Suprapubic skin (tissue), 4 donors: ENCODE results near the gene DRAM1. TPM values are rescaled to one million over a fixed set of nuclear protein-coding genes. Genes with fewer than 3 reads are reported as not detected.
"Not testable (repeated sequence)": the region's sequence is repeated elsewhere in the genome, so short reads cannot be mapped to it uniquely, and the experiment has no call there.

Experiments used
- DNase-seq, 2 donors: peaks; one replicate each; pipeline ENCODE4 v3.0.0-alpha.2; 2019; ENCODE audit warnings: low spot score in 2 of 2
- H3K27ac ChIP-seq: fragments of 200-600 bp; sonication (generic); one replicate; pipeline ENCODE4 v1.5.1; 2019
- H3K27me3 ChIP-seq: fragments of 200-600 bp; sonication (generic); one replicate; pipeline ENCODE4 v1.5.1; 2019
- H3K36me3 ChIP-seq: fragments of 200-600 bp; sonication (generic); one replicate; pipeline ENCODE4 v1.5.1; 2019
- H3K4me1 ChIP-seq: fragments of 200-600 bp; sonication (generic); one replicate; pipeline ENCODE4 v1.5.1; 2019
- H3K4me3 ChIP-seq: fragments of 200-600 bp; sonication (generic); one replicate; pipeline ENCODE4 v1.5.1; 2019; ENCODE audit warnings: mild to moderate bottlenecking
- H3K9me3 ChIP-seq: fragments of 200-600 bp; sonication (generic); one replicate; pipeline ENCODE4 v1.5.1; 2019
- CTCF ChIP-seq, 2 donors: fragments of 200-600 bp in 1 of 2; fragments of 450-650 bp in 1 of 2; sonication (generic) in 1 of 2; IDR thresholded peaks; one replicate each; pipeline ENCODE4 v1.5.1; 2016 to 2019; ENCODE audit warnings: antibody characterized with exemption in 2 of 2, mild to moderate bottlenecking in 1 of 2, moderate library complexity in 1 of 2
- EP300 ChIP-seq: sonication (generic); formaldehyde crosslinking; IDR thresholded peaks from one replicate; pipeline ENCODE4 v1.6.1; 2017; ENCODE audit warnings: antibody characterized with exemption
- POLR2A ChIP-seq, 2 donors: fragments of 450-650 bp; IDR thresholded peaks; one replicate each; pipeline ENCODE4 v1.6.1; 2017; ENCODE audit warnings: antibody characterized with exemption in 2 of 2, mild to moderate bottlenecking in 2 of 2, moderate library complexity in 2 of 2
- POLR2AphosphoS5 ChIP-seq, 3 donors: sonication (generic); formaldehyde crosslinking; IDR thresholded peaks; one replicate each; pipeline ENCODE4 v1.6.1; 2017; ENCODE audit warnings: antibody characterized with exemption in 3 of 3
- WGBS: methylation state at CpG from one replicate; pipeline ENCODE4 v1.1.5; 2018; 5-methylcytosine and 5-hydroxymethylcytosine counted together
- total RNA-seq, 4 donors: library from RNA; depleted of rRNA; stranded (reverse); fragments of >200 nt; gene quantifications; one replicate each; pipeline ENCODE4 v1.1.0, GENCODE V29; 2016

The DRAM1 gene
- total RNA-seq, 4 donors from 2014 or later: 4.8 to 7.4 (median 6.9) TPM

- WGBS: 86% methylated on average over 3 of the region's 3 CpGs
- TF ChIP-seq POLR2A (IDR thresholded peaks at IDR 0.05) (no peak), POLR2AphosphoS5 (IDR thresholded peaks at IDR 0.05) (no peak), CTCF (IDR thresholded peaks at IDR 0.05) (no peak), EP300 (no peak)
- Histone ChIP-seq H3K4me1 (no peaks in the 10 kb centered on the region), H3K4me3 (no peak overlapping the region), H3K36me3 (no peaks in the 10 kb centered on the region), H3K27me3 (no peaks in the 10 kb centered on the region), H3K27ac (no peak overlapping the region), H3K9me3 (no peaks in the 10 kb centered on the region)
- DNase-seq: no peak
Measured at GRCh38 chr12:101884174-101884573, 6.8 kb downstream of the DRAM1 start.

GRCh38 chr12:101884781-101885340, 7.5 kb downstream of the DRAM1 start:
- not testable (repeated sequence) for H3K4me1 ChIP-seq, H3K9me3 ChIP-seq, H3K27ac ChIP-seq, H3K27me3 ChIP-seq, DNase-seq, H3K4me3 ChIP-seq, H3K36me3 ChIP-seq
- WGBS: 87% methylated on average over 10 of the region's 10 CpGs

GRCh38 chr12:101885912-101886561, 8.7 kb downstream of the DRAM1 start:
- H3K4me1 ChIP-seq: no peaks in the 10 kb centered on the region
- TF ChIP-seq POLR2AphosphoS5 (IDR thresholded peaks at IDR 0.05) (no peak), CTCF (IDR thresholded peaks at IDR 0.05) (no peak), POLR2A (IDR thresholded peaks at IDR 0.05) (no peak)
- no peaks in the 10 kb centered on the region for H3K27me3 ChIP-seq
- H3K4me3 ChIP-seq: no peak overlapping the region
- H3K36me3 ChIP-seq: no peaks in the 10 kb centered on the region
- DNase-seq: no peak
- no peaks in the 10 kb centered on the region for H3K9me3 ChIP-seq
- WGBS: 90% methylated on average over 4 of the region's 4 CpGs
- H3K27ac ChIP-seq: no peak overlapping the region

- TF ChIP-seq CTCF (IDR thresholded peaks at IDR 0.05) (no peak), POLR2AphosphoS5 (IDR thresholded peaks at IDR 0.05) (no peak), POLR2A (IDR thresholded peaks at IDR 0.05) (no peak), EP300 (no peak)
- Histone ChIP-seq H3K4me1 (peaks cover 6% of the 10 kb centered on the region), H3K36me3 (no peaks in the 10 kb centered on the region), H3K9me3 (no peaks in the 10 kb centered on the region), H3K27me3 (no peaks in the 10 kb centered on the region), H3K27ac (no peak overlapping the region), H3K4me3 (no peak overlapping the region)
- DNase-seq: no peak
- WGBS: 68% methylated on average over 6 of the region's 6 CpGs
Measured at GRCh38 chr12:101889211-101889752, 11.9 kb downstream of the DRAM1 start.

GRCh38 chr12:101891462-101891971, 14.1 kb downstream of the DRAM1 start:
- Histone ChIP-seq H3K27me3 (no peaks in the 10 kb centered on the region), H3K36me3 (no peaks in the 10 kb centered on the region), H3K9me3 (no peaks in the 10 kb centered on the region), H3K4me1 (peaks cover 11% of the 10 kb centered on the region), H3K27ac (no peak overlapping the region), H3K4me3 (no peak overlapping the region)
- 8% methylated on average over 3 of the region's 3 CpGs for WGBS
- TF ChIP-seq CTCF (IDR thresholded peaks at IDR 0.05) (no peak), POLR2A (IDR thresholded peaks at IDR 0.05) (no peak), POLR2AphosphoS5 (IDR thresholded peaks at IDR 0.05) (no peak), EP300 (no peak)
- DNase-seq: no peak
